ENCODE measurements around the gene CFAP74. TPM values are rescaled to one million over a fixed set of nuclear protein-coding genes. Genes with fewer than 3 reads are reported as not detected.
A peak's percentile ranks its signal among the peaks of the same experiment; 100 is the strongest.

The CFAP74 gene
- total and polyA plus RNA-seq, 9 of the 15 experiments (the other 6 are each of a cell fraction or from before 2014, with no cell fraction given) = 0.03 to 0.15 (median 0.05) TPM; not detected in 6

- Histone ChIP-seq H3K9me1 (ENCODE audit: control insufficient read depth, insufficient read depth, low read length) (peaks cover 3% of the 10 kb centered on the region), H3K79me2 (ENCODE audit: control insufficient read depth, insufficient read depth, low read length) (no peaks in the 10 kb centered on the region), H4K20me1 (replicated peaks; ENCODE audit: control insufficient read depth, insufficient read depth, low read length) (peaks cover 25% of the 10 kb centered on the region), H3K4me1 (replicated peaks in 1 of 2; ENCODE audit: control insufficient read depth in 2 of 2, insufficient read depth in 2 of 2, low read length in 2 of 2) (peaks cover 0 to 54% of the 10 kb centered on the region in 2 experiments; a peak in 2 of 5 replicates), H2AFZ (ENCODE audit: low read depth, low read length) (no peak overlapping the region), H3K27ac (ENCODE audit: extremely low read depth, low read depth, low read length) (no peak overlapping the region), H3K36me3 (ENCODE audit: control insufficient read depth, insufficient read depth, low read length) (no peaks in the 10 kb centered on the region), H3K27me3 (ENCODE audit: control insufficient read depth in 2 of 2, insufficient read depth in 2 of 2, low read length in 2 of 2) (peaks cover 29 to 64% of the 10 kb centered on the region in 2 experiments; a peak in 4 of 5 replicates), H3K4me2 (ENCODE audit: insufficient read depth, low read length) (no peak overlapping the region), H3K9ac (ENCODE audit: insufficient read depth in 1 of 2, low read depth in 2 of 2, low read length in 2 of 2) (no peak overlapping the region), H3K9me3 (replicated peaks; ENCODE audit: control insufficient read depth, insufficient read depth, low read depth, low read length) (no peaks in the 10 kb centered on the region), H3K4me3 (no peak overlapping the region)
- in situ Hi-C loops (cut with MboI) (no loop called here), intact Hi-C loops (cut with micrococcal nuclease) (loop anchor here (1.0 to 2.0 kb wide), 2 partner anchors 85 to 101 kb away; no protein-coding TSS in a partner anchor)
- CTCF ChIA-PET (ENCODE audit: low intra/inter-chr PET ratio) = interaction anchor here (1.0 to 5.4 kb wide), 4 partner anchors 46 to 110 kb away, joined by 3 to 47 read pairs (median 11); no protein-coding TSS in a partner anchor
- DNase-seq (ENCODE audit: extremely low read depth in 1 of 4, low spot score in 3 of 4) = no peak
- TF ChIP-seq ZNF668 (CRISPR knock-in tag; IDR thresholded peaks at IDR 0.05) (no peak), ELF1 (tag; IDR thresholded peaks at IDR 0.05) (no peak), RB1 (IDR thresholded peaks at IDR 0.05; ENCODE audit: low read depth) (no peak), CHD1 (IDR thresholded peaks at IDR 0.05; ENCODE audit: low read length) (no peak), NFYB (IDR thresholded peaks at IDR 0.05; ENCODE audit: extremely low read depth, insufficient read length) (no peak), ZNF407 (IDR thresholded peaks at IDR 0.05; ENCODE audit: low read depth) (no peak)
- TF ChIP-seq, protein P1, sequence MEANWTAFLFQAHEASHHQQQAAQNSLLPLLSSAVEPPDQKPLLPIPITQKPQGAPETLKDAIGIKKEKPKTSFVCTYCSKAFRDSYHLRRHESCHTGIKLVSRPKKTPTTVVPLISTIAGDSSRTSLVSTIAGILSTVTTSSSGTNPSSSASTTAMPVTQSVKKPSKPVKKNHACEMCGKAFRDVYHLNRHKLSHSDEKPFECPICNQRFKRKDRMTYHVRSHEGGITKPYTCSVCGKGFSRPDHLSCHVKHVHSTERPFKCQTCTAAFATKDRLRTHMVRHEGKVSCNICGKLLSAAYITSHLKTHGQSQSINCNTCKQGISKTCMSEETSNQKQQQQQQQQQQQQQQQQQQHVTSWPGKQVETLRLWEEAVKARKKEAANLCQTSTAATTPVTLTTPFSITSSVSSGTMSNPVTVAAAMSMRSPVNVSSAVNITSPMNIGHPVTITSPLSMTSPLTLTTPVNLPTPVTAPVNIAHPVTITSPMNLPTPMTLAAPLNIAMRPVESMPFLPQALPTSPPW (CRISPR knock-in tag; IDR thresholded peaks at IDR 0.05) = no peak
- TF ChIP-seq, protein P2, sequence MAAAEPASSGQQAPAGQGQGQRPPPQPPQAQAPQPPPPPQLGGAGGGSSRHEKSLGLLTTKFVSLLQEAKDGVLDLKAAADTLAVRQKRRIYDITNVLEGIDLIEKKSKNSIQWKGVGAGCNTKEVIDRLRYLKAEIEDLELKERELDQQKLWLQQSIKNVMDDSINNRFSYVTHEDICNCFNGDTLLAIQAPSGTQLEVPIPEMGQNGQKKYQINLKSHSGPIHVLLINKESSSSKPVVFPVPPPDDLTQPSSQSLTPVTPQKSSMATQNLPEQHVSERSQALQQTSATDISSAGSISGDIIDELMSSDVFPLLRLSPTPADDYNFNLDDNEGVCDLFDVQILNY (CRISPR knock-in tag; IDR thresholded peaks at IDR 0.05) = 0 out of 2 replicates have a peak, but pooled peaks have one; percentile 23
- WGBS (ENCODE audit: insufficient coverage, low coverage, missing lambda C conversion rate) = 1% methylated on average over 15 of the region's 15 CpGs
- ATAC-seq = no peak
- POLR2A ChIA-PET = interaction anchor here (0.7 to 1.5 kb wide), 5 partner anchors 11 to 288 kb away, joined by 3 to 4 read pairs (median 3); no protein-coding TSS in a partner anchor
- FAIRE-seq = peak; percentile 75
- no TSS peak for BruUV-seq (replicated peaks)
Measured at GRCh38 chr1:2045468-2046173, 42.0 kb upstream of the CFAP74 start.
